GM21360 (cell line): ENCODE measurements around the gene TUBB4B.
"Not testable (repeated sequence)": the region's sequence is repeated elsewhere in the genome, so short reads cannot be mapped to it uniquely, and the experiment has no call there.

Source experiments
- ATAC-seq: cut with Tn5 transposase; IDR thresholded peaks from one replicate; pipeline ENCODE4 v1.9.1; 2021; ENCODE audit warnings: mild to moderate bottlenecking, moderate library complexity; ENCODE audit not compliant: unreplicated experiment

Gene TUBB4B

GRCh38 chr9:137235424-137236237, 5.5 kb upstream of the TUBB4B start:
- no peak for ATAC-seq

- ATAC-seq: no peak
Measured at GRCh38 chr9:137236238-137236935, 4.7 kb upstream of the TUBB4B start.

- ATAC-seq: no peak
Measured at GRCh38 chr9:137236936-137237421, 4.1 kb upstream of the TUBB4B start.

DNA sequence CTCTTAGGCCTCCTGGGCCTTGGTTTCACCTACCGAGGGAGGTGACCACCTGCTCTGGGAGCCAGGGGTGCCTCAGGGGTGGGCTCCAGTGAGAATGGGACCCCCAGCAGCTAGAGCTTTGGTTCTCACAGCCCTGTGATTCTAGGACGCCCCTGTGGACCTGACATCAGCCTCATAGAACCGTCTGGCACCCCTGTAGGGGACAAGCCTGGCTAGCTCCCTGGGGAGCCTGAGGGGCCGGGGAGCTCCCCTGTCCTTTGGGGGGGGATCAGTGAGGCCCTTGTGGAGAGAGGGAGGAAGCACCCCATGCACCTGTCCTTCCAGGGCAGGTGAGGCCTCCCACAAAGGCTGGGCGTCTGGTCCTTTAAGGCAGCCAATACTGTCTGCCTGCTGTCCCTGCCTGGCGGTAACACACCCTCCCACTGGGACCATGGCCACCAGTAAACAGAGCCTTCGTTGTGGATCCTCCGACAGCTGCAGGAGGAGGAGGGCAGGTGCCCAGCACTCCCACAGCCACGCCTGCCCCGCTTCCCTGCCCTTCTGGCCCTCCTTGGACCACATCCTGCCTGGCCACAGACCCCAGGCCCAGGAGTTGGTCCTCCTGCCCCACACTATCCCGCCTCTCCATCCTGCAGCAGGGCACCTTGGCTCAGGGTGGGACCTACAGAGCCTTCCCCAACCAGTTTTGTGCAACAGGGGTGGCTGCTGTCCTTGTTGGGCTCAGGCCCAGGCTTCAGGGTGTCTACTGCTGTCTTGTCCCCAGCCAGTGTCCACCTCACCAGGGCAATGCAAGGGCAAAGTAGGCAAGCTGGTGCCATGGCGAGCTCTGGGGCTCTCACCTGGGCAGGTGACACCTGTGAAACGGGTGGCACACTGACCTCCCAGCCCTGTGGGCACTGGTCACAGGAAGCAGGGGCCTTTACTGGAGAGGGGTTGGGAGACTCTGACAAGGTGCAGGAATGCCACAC, 3.0 kb upstream of the TUBB4B start:
- ATAC-seq: no peak

DNA sequence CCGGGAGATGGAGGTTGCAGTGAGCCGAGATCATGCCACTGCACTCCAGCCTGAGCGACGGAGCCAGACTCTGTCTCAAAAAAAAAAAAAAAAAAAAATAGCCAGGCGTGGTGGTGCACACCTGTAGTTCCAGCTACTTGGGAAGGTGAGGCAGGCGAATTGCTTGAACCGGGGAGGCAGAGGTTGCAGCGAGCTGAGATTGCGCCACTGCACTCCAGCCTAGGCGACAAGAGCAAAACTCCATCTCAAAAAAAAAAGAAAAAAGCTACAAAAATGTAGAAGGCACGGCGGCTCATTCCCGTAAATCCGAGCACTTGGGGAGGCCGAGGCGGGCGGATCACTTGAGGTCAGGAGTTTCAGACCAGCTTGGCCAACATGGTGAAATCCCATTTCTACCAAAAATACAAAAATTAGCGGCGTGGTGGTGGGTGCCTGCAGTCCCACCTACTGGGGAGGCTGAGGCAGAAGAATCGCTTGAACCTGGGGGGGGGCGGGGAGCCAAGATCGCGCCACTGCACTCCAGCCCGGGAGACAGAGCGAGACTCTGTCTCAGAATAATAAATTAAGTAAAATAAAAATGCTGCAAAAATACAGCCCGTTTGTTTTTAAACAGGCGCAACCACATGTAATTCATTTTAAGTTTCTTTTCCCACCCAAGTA, 1.4 kb upstream of the TUBB4B start:
- ATAC-seq: not testable (repeated sequence)

- ATAC-seq: peak; percentile 19
Measured at GRCh38 chr9:137240318-137240840, 708 bp upstream of the TUBB4B start.

GRCh38 chr9:137241490-137242268, 592 bp downstream of the TUBB4B start:
- ATAC-seq: peak; percentile 1

DNA sequence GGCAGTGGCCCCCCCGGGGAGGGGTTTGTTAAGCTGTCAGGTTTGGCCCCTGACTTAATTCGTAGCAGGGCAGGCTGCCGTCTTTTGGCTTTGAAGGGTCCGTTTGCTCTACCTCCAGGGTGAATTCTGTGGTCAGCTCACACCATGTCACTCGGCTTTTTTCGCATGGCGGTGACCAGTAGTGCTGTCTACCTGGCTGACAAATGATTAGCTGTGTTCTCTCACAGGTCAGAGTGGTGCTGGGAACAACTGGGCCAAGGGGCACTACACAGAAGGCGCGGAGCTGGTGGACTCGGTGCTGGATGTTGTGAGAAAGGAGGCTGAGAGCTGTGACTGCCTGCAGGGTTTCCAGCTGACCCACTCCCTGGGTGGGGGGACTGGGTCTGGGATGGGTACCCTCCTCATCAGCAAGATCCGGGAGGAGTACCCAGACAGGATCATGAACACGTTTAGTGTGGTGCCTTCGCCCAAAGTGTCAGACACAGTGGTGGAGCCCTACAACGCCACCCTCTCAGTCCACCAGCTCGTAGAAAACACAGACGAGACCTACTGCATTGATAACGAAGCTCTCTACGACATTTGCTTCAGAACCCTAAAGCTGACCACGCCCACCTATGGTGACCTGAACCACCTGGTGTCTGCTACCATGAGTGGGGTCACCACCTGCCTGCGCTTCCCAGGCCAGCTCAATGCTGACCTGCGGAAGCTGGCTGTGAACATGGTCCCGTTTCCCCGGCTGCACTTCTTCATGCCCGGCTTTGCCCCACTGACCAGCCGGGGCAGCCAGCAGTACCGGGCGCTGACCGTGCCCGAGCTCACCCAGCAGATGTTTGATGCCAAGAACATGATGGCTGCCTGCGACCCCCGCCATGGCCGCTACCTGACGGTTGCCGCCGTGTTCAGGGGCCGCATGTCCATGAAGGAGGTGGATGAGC, 1.4 kb downstream of the TUBB4B start:
- ATAC-seq: no peak

DNA sequence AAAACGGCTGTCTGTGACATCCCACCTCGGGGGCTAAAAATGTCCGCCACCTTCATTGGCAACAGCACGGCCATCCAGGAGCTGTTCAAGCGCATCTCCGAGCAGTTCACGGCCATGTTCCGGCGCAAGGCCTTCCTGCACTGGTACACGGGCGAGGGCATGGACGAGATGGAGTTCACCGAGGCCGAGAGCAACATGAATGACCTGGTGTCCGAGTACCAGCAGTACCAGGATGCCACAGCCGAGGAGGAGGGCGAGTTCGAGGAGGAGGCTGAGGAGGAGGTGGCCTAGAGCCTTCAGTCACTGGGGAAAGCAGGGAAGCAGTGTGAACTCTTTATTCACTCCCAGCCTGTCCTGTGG, 2.2 kb downstream of the TUBB4B start:
- not testable (repeated sequence) for ATAC-seq

GRCh38 chr9:137243626-137244485, 2.8 kb downstream of the TUBB4B start:
- ATAC-seq: no peak

DNA sequence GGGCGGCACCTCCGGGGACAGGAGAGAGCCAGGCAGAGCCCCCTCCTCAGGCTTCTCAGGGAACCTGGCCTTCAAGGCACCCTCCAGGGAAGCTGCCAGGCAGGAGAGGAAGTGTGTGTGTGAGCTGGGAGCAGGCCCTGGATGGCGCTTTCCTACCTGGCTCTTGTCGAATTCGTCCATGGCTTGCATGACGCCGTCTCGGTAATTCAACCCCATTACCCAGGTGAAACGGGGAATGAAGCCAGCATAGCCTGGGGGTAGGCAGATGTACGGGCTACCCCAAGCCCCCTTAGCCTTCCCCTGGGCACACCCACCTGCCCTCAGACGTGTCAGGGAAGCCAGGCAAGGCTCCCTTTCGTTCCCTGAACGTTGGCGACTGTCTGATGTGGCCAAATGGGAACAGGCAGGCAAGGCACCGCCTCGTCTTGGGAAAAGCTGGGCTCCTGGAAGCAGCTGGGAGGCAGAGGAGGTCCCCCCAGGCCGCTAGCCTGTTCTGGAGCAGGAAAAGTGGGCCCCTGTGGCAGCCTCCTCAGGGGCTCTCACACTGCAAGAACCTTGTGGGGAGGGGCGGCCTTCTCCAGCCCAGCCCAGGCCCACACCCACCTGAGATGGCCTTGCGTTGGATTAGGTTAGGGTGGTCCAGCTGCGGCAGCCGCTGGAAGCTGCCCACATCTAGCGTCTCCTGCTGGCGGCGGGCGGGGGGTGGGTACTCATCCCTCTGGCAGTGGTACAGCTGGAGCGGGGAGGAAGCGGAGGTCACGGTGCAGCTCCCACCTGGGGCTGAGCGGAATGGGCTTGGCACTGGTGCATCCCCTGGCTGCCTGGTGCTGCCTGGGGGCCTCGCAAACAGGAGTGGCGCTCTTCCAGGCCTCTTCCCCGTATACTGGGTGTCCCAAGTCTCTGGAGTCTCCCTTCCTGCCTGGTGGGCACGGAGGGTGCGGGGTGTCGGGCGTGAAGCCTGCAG, 3.7 kb downstream of the TUBB4B start:
- no peak for ATAC-seq

GRCh38 chr9:137245450-137246421, 4.6 kb downstream of the TUBB4B start:
- ATAC-seq: no peak

DNA sequence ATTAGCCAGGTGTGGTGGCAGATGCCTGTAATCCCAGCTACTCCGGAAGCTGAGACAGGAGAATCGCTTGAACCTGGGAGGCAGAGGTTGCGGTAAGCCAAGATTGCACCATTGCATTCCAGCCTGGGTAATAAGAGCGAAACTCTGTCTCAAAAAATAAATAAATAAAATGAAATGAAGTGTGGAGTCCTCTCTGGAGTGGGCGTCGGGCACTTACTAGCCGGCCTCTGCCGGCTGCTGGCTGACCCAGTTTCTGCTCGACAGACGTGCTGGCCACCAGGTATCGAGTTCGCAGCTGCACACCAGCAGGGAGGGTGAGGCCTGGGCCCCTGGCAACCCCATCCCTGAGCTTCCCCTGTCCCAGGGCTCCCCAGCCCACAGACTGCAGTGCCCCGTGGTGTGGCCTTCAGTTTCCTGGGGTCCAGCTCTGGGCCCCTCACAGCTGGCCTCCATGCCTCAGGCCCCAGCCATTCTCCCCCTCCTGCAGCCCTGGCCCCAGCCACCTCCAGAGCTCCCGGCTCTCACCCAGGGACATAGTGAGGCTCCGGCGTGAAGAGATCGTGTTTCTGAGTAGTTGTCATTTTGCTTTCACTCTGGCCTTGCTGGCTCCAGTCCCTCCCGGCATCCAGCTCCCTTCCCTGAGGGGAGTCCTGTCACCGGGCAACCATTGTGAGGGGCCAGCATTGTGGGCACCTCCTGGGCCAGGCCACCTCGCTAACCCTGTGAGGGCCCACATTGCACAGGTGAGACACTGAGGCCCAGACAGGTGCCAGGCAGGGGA, 6.2 kb downstream of the TUBB4B start:
- no peak for ATAC-seq

DNA sequence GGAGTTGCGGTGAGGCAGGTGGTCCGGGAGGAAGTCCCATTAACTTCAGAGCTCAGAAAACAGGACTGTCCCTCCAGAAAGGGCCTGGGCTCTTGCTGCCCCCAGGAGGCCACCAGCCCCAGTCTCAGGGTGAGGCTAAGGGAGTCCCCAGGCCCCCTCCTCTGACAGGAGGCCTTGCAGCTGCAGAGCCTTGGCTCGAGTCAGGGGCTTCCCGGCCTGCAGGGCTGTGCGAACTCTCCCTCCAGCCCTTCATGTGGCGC, 6.8 kb downstream of the TUBB4B start:
- ATAC-seq: no peak
